GM12874 (cell line): ENCODE data around the gene IFI27L1.

Experiments used
- TF ChIP-seq, protein P1 (sequence below): IDR thresholded peaks from 2 replicates; pipeline ENCODE4 v1.5.1; 2011; ENCODE audit warnings: low read depth, mild to moderate bottlenecking, control low read depth, low read length, moderate library complexity; ENCODE audit not compliant: insufficient read depth

The IFI27L1 gene

GRCh38 chr14:94113073-94113472, 32.0 kb downstream of the IFI27L1 start:
- TF ChIP-seq, protein P1, sequence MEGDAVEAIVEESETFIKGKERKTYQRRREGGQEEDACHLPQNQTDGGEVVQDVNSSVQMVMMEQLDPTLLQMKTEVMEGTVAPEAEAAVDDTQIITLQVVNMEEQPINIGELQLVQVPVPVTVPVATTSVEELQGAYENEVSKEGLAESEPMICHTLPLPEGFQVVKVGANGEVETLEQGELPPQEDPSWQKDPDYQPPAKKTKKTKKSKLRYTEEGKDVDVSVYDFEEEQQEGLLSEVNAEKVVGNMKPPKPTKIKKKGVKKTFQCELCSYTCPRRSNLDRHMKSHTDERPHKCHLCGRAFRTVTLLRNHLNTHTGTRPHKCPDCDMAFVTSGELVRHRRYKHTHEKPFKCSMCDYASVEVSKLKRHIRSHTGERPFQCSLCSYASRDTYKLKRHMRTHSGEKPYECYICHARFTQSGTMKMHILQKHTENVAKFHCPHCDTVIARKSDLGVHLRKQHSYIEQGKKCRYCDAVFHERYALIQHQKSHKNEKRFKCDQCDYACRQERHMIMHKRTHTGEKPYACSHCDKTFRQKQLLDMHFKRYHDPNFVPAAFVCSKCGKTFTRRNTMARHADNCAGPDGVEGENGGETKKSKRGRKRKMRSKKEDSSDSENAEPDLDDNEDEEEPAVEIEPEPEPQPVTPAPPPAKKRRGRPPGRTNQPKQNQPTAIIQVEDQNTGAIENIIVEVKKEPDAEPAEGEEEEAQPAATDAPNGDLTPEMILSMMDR = no peak

GRCh38 chr14:94113490-94113889, 32.4 kb downstream of the IFI27L1 start:
- TF ChIP-seq, protein P1 = no peak

GRCh38 chr14:94113908-94114588, 32.9 kb downstream of the IFI27L1 start:
- TF ChIP-seq, protein P1 = no peak

- TF ChIP-seq, protein P1 = no peak
Observed at GRCh38 chr14:94114589-94115057, 33.5 kb downstream of the IFI27L1 start.

DNA sequence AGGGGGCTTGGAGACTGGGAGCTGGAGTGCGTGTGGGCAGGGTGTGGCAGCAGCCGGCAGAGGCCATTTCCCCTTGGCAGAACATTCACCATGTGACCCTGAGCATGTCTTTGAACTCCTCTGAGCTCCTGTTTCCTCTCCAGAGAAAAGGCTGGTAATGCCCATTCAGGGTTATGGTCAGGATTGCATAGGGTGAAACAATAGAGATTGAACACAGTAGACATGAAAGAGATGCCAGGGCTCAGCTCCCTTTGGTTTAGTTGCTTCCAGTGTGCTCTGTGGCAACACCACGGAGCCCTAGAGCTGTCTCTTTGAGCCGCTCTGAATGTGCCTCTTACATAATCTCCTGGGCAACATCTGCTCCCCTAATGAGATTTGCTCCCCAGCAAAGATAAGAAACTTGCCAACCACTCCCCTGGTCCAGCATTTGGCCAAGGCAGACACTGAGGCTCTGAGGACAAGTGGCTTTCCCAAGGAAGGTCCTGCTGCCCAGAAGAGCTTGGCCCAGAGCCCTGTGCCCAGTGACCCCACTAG, 34.0 kb downstream of the IFI27L1 start:
- TF ChIP-seq, protein P1 = no peak

GRCh38 chr14:94115631-94116030, 34.5 kb downstream of the IFI27L1 start:
- TF ChIP-seq, protein P1 = no peak

DNA sequence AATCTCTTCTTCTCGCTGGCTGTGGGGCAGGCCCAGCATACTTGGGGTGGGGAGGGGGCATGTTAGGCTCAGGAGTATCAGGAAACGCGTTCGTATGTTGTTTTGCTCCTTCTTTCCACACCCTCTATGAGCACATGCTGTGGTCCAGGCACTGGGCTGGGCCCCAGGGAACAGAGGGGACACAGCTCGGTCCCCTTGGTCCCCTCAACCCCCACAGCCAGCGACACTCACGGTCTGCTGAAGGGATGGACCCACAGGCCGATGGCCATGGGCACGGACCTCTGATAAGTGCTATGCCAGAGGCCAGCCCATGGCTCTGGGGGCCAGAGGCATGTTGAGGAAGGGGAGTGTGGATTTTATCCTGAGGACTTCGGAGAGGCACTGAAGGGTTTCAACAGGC, 35.6 kb downstream of the IFI27L1 start:
- TF ChIP-seq, protein P1 = no peak
